Measurements from ENCODE around the gene TADA2A. TPM values are rescaled to one million over a fixed set of nuclear protein-coding genes. Genes with fewer than 3 reads are reported as not detected.

Gene TADA2A, protein sequence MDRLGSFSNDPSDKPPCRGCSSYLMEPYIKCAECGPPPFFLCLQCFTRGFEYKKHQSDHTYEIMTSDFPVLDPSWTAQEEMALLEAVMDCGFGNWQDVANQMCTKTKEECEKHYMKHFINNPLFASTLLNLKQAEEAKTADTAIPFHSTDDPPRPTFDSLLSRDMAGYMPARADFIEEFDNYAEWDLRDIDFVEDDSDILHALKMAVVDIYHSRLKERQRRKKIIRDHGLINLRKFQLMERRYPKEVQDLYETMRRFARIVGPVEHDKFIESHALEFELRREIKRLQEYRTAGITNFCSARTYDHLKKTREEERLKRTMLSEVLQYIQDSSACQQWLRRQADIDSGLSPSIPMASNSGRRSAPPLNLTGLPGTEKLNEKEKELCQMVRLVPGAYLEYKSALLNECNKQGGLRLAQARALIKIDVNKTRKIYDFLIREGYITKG
- 10 to 100 TPM in 1 of 2 donors, 1 to 10 TPM in 1; 6.8 to 15.7 TPM for total RNA-seq

GRCh38 chr17:37406635-37407461 lies at the start of gene TADA2A, which contains the start of gene ACACA:
Gene TADA2A, plus strand, starts transcription at chr17:37406886. Its CDS starts 4,480 bp downstream, at chr17:37411366.
Gene ACACA, minus strand, starts transcription at chr17:37406836. Its CDS starts 537 bp downstream, at chr17:37406299.
- Histone ChIP-seq H3K4me1 (peaks cover 0 to 19% of the 10 kb centered on the region in 2 donors), H3K27ac (peak within 1 kb of the TSS; percentile 89), H3K36me3 (peaks cover 12% of the 10 kb centered on the region), H3K4me3 (peak within 1 kb of the TSS; percentile 75 to 78), H3K9me3 (no peaks in the 10 kb centered on the region), H3K27me3 (no peaks in the 10 kb centered on the region)
- TF ChIP-seq CTCF (IDR thresholded peaks at IDR 0.05): no peak
- peak; percentile 83 for DNase-seq (ENCODE audit: low spot score)

DNA sequence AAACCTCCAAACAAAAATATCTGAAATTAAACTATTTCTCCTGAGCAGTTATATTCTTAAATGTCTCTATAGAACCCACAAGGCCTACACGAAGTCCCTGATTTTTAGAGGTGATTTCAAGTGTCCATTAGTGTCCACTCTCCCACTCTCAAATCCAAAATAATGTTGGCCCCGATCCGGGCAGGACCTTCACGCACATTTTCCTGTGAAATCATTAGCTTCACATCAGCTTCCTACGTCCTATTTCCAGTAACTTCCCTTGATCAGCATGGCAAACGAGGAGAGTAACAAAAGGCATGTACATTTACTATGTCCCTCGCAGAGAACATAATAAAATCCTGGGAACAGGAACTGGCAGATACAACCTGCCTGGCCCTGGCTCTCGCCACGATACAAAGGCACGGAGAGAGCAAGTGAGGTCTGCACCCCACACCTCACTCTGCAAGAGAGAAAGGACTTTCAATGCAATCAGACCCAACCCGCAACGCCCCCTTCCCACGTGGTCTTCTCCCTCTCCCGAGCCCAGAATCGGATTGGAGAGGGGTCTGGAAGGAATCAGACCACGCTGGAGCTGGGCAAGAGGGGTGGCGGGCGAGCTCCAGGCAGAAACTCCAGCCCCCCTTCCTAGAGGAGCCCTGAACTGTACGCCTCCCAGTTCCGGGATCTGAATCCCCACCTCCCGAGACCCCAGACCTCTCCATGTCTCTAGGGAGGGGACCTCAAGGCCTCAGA lies 48.4 kb upstream of the TADA2A start:
- peak overlapping the region; percentile 83 to 87 for H3K27ac ChIP-seq
- peak overlapping the region; percentile 65 to 77 for H3K4me3 ChIP-seq
- peaks cover 0 to 24% of the 10 kb centered on the region in 2 donors for H3K4me1 ChIP-seq
- no peaks in the 10 kb centered on the region for H3K36me3 ChIP-seq
- H3K27me3 ChIP-seq: no peaks in the 10 kb centered on the region
- DNase-seq (ENCODE audit: low spot score): peak; percentile 62
- H3K9me3 ChIP-seq: no peaks in the 10 kb centered on the region
- no peak for TF ChIP-seq CTCF (IDR thresholded peaks at IDR 0.05)

GRCh38 chr17:37358830-37359681 lies 47.6 kb upstream of the TADA2A start:
- Histone ChIP-seq H3K27ac (peak overlapping the region; percentile 83 to 87), H3K4me3 (peak overlapping the region; percentile 65 to 77), H3K4me1 (peaks cover 0 to 24% of the 10 kb centered on the region in 2 donors), H3K36me3 (no peaks in the 10 kb centered on the region), H3K27me3 (no peaks in the 10 kb centered on the region), H3K9me3 (no peaks in the 10 kb centered on the region)
- peak; percentile 34 to 40 for TF ChIP-seq CTCF (IDR thresholded peaks at IDR 0.05)
- DNase-seq (ENCODE audit: low spot score): peak; percentile 93

DNA sequence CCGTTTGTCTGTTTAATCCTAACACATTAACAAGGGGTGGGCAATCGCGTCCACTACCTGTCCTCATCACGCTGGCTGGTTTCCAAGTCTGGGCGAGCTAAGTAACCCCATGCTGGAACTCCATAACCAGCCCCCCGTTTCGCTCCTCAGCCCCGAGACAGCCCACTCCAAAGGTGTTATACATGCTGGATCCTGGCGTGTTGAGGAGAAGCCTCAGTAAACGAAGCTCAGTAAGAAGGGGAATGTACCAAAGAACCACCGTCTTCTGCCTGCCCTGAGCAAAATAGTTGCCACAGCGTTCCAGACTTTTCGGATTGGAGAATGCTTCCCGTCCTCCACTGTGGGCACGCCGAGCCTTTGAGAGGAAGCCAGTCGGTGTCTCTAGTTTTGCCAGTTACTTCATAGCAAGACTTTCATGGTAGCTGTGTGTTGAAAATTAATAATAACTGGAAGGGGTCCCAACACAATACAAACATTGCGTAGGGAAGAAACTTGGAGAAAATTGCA lies 47.0 kb upstream of the TADA2A start:
- peak; percentile 60 for DNase-seq (ENCODE audit: low spot score)
- no peaks in the 10 kb centered on the region for H3K27me3 ChIP-seq
- H3K4me3 ChIP-seq: peak overlapping the region; percentile 65 to 77
- TF ChIP-seq CTCF (IDR thresholded peaks at IDR 0.05): no peak
- peaks cover 0 to 24% of the 10 kb centered on the region in 2 donors for H3K4me1 ChIP-seq
- no peaks in the 10 kb centered on the region for H3K9me3 ChIP-seq
- no peaks in the 10 kb centered on the region for H3K36me3 ChIP-seq
- peak overlapping the region; percentile 83 to 87 for H3K27ac ChIP-seq

All from right atrium auricular region (tissue), 2 donors.